Neural cell (in vitro differentiated cells): ENCODE measurements around the gene BRD9. TPM values are rescaled to one million over a fixed set of nuclear protein-coding genes. Genes with fewer than 3 reads are reported as not detected.

ENCODE experiments used
- H2AFZ ChIP-seq: fragments of 200-600, 300-800 bp; sonication (generic), shearing (Covaris generic); 2 replicates; pipeline ENCODE4 v1.6.0; 2014; ENCODE audit warnings: low read depth, mild to moderate bottlenecking, antibody characterized with exemption, low read length, moderate library complexity
- H3F3A ChIP-seq: fragments of 200-600 bp; shearing (Covaris generic); 2 replicates; pipeline ENCODE4 v1.6.1; 2016; ENCODE audit warnings: mild to moderate bottlenecking, moderate library complexity, mixed read lengths, antibody characterized with exemption, low read length; ENCODE audit not compliant: insufficient read depth, poor library complexity, severe bottlenecking
- H3K27ac ChIP-seq: fragments of 200-600, 300-800 bp; sonication (generic), shearing (Covaris generic); 2 replicates; pipeline ENCODE4 v1.5.1; 2014; ENCODE audit warnings: mild to moderate bottlenecking, low read length, moderate library complexity
- H3K27me3 ChIP-seq: fragments of 300-800, 200-600 bp; sonication (generic), shearing (Covaris generic); 2 replicates; pipeline ENCODE4 v1.6.0; 2014; ENCODE audit warnings: mild to moderate bottlenecking, low read depth, low read length, moderate library complexity; ENCODE audit not compliant: insufficient read depth
- H3K36me3 ChIP-seq: fragments of 300-800, 200-600 bp; sonication (generic), shearing (Covaris generic); 2 replicates; pipeline ENCODE4 v1.5.1; 2014; ENCODE audit warnings: mild to moderate bottlenecking, antibody characterized with exemption, low read length, moderate library complexity; ENCODE audit not compliant: insufficient read depth
- H3K4me2 ChIP-seq: fragments of 300-800, 200-600 bp; sonication (generic), shearing (Covaris generic); 2 replicates; pipeline ENCODE4 v1.6.0; 2014; ENCODE audit warnings: mild to moderate bottlenecking, low read length
- H3K4me3 ChIP-seq: fragments of 300-800, 200-600 bp; sonication (generic), shearing (Covaris generic); 2 replicates; pipeline ENCODE4 v1.5.1; 2014; ENCODE audit warnings: mild to moderate bottlenecking, low read length, moderate library complexity
- H3K79me2 ChIP-seq: fragments of 200-600 bp; shearing (Covaris generic); replicated peaks from 2 replicates; pipeline ENCODE4 v1.6.0; 2014; ENCODE audit warnings: mild to moderate bottlenecking, low read length, moderate library complexity; ENCODE audit not compliant: insufficient read depth
- H3K9ac ChIP-seq: fragments of 300-800, 200-600 bp; sonication (generic), shearing (Covaris generic); 2 replicates; pipeline ENCODE4 v1.6.1; 2016; ENCODE audit warnings: mild to moderate bottlenecking, low read length, mixed read lengths
- H3K9me2 ChIP-seq: fragments of 200-600 bp; shearing (Covaris generic); 2 replicates; pipeline ENCODE4 v1.6.1; 2016; ENCODE audit warnings: mild to moderate bottlenecking, low read length, mixed read lengths; ENCODE audit not compliant: insufficient read depth
- H3K9me3 ChIP-seq: fragments of 200-600, 300-800 bp; sonication (generic), shearing (Covaris generic); 2 replicates; pipeline ENCODE4 v1.6.1; 2016; ENCODE audit warnings: mild to moderate bottlenecking, mixed run types, low read length, moderate library complexity, mixed read lengths
- H4K20me1 ChIP-seq: fragments of 200-600 bp; shearing (Covaris generic); 2 replicates; pipeline ENCODE4 v1.6.1; 2016; ENCODE audit warnings: mild to moderate bottlenecking, mixed run types; ENCODE audit not compliant: insufficient read depth
- CTCF ChIP-seq: fragments of 450-650 bp; IDR thresholded peaks from 2 replicates; pipeline ENCODE4 v1.5.1; 2014; ENCODE audit warnings: antibody characterized with exemption, mild to moderate bottlenecking, moderate library complexity; ENCODE audit not compliant: poor library complexity, severe bottlenecking
- EP300 ChIP-seq: fragments of 450-650 bp; conservative IDR thresholded peaks from 2 replicates; pipeline ENCODE4 v1.6.1; 2014; ENCODE audit warnings: antibody characterized with exemption, mild to moderate bottlenecking, moderate library complexity; ENCODE audit not compliant: poor library complexity, severe bottlenecking
- EZH2 ChIP-seq: fragments of 200-600, 300-800 bp; shearing (Covaris generic), sonication (generic); IDR thresholded peaks from 2 replicates; pipeline ENCODE4 v1.6.1; 2014; ENCODE audit warnings: antibody characterized with exemption, low read length, borderline replicate concordance, mild to moderate bottlenecking; ENCODE audit not compliant: insufficient read depth, poor library complexity, severe bottlenecking
- MXI1 ChIP-seq: fragments of 450-650 bp; conservative IDR thresholded peaks from 2 replicates; pipeline ENCODE4 v1.6.1; 2014; ENCODE audit warnings: antibody characterized with exemption, mild to moderate bottlenecking; ENCODE audit not compliant: poor library complexity, severe bottlenecking
- POLR2AphosphoS5 ChIP-seq: IDR thresholded peaks from 2 replicates; pipeline ENCODE4 v1.6.1; 2012
- RAD21 ChIP-seq: fragments of 450-650 bp; conservative IDR thresholded peaks from 2 replicates; pipeline ENCODE4 v1.6.1; 2014; ENCODE audit warnings: antibody characterized with exemption, mild to moderate bottlenecking, moderate library complexity
- REST ChIP-seq: IDR thresholded peaks from 2 replicates; pipeline ENCODE4 v1.6.1; 2012; ENCODE audit warnings: borderline replicate concordance
- SMC3 ChIP-seq: fragments of 450-650 bp; conservative IDR thresholded peaks from 2 replicates; pipeline ENCODE4 v1.6.1; 2014; ENCODE audit warnings: antibody characterized with exemption, mild to moderate bottlenecking, moderate library complexity; ENCODE audit not compliant: poor library complexity
- TAF1 ChIP-seq: IDR thresholded peaks from 2 replicates; pipeline ENCODE4 v1.6.1; 2012; ENCODE audit warnings: low read depth
- polyA plus RNA-seq: library from polyadenylated mRNA; depleted of rRNA; stranded (reverse); fragments of >200 nt; gene quantifications from 2 replicates; pipeline ENCODE4 v1.2.3, GENCODE V29; 2014

The BRD9 gene
- polyA plus RNA-seq, 1 donor from 2014 or later: 50.4 TPM

- Histone ChIP-seq H3K36me3 (no peaks in the 10 kb centered on the region), H3K9me2 (no peaks in the 10 kb centered on the region), H3K27ac (no peak overlapping the region), H3K4me3 (no peak overlapping the region), H3K9me3 (no peaks in the 10 kb centered on the region), H2AFZ (no peak overlapping the region), H3K9ac (no peak overlapping the region), H3F3A (no peaks in the 10 kb centered on the region), H3K4me2 (no peak overlapping the region), H4K20me1 (no peaks in the 10 kb centered on the region), H3K27me3 (peaks cover 11% of the 10 kb centered on the region), H3K79me2 (no peaks in the 10 kb centered on the region)
- TF ChIP-seq MXI1 (no peak), POLR2AphosphoS5 (no peak), TAF1 (no peak), REST (no peak), CTCF (no peak), SMC3 (no peak), EZH2 (no peak), RAD21 (no peak), EP300 (no peak)
Observed at GRCh38 chr5:921456-922435, 29.1 kb upstream of the BRD9 start.

- Histone ChIP-seq H3K9me2 (no peaks in the 10 kb centered on the region), H3K79me2 (no peaks in the 10 kb centered on the region), H3K36me3 (no peaks in the 10 kb centered on the region), H3K27me3 (no peaks in the 10 kb centered on the region), H3K4me2 (no peak overlapping the region), H3F3A (no peaks in the 10 kb centered on the region), H2AFZ (no peak overlapping the region), H4K20me1 (no peaks in the 10 kb centered on the region), H3K9ac (no peak overlapping the region), H3K27ac (no peak overlapping the region), H3K4me3 (no peak overlapping the region), H3K9me3 (no peaks in the 10 kb centered on the region)
- TF ChIP-seq POLR2AphosphoS5 (no peak), CTCF (no peak), SMC3 (no peak), EP300 (no peak), TAF1 (no peak), MXI1 (no peak), RAD21 (no peak), REST (no peak), EZH2 (no peak)
Observed at GRCh38 chr5:920321-920720, 27.7 kb upstream of the BRD9 start.
